HG03060 (cell line): ENCODE measurements around the gene SLC9A1.
A peak's percentile ranks its signal among the peaks of the same experiment; 100 is the strongest.
"Not testable (repeated sequence)": the region's sequence is repeated elsewhere in the genome, so short reads cannot be mapped to it uniquely, and the experiment has no call there.

Experiments used
- ATAC-seq: cut with Tn5 transposase; IDR thresholded peaks from one replicate; pipeline ENCODE4 v1.9.1; 2021; ENCODE audit warnings: low read depth, moderate number of reproducible peaks; ENCODE audit not compliant: unreplicated experiment

Gene SLC9A1

DNA sequence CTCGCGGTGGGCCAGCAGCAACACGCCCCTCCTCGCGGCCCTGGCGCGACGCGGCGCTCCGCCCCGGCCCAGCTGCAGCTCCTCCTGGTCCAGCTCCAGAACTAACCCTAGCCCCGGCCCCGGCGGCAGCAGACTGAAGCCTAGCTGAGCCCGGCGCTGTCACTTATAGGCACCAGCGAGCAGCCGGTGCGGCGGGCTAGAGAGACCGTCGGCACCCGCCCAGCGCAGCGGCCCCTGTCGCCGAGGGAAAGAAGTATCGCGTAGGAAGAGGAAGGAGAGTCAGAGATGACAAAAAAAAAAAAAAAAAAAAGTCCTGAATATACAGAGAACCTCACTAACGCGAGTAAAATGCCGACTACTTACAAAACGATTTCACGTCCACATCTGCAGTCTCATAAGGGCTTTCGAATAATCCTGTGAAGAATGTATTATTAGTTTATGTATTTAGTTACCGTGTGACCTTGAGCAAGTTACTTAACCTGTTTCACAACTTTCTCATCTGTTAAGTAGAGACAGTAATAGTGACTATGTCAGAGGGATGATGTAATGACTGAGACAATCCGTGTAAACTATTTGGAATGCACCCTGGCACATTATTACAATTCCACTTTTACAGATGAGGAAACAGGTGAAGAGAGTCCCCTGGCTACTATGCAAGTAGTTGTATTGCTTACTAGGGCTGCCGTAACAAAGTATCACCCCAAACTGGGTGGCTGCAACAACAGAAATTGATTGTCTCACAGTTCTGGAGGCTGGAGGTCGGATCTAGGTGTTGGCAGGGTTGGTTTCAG, at the start of gene SLC9A1:
TSS of gene SLC9A1 (minus strand) at position 135 of the 791 bp plus-strand sequence. CDS start 791 bp downstream, outside the sequence.
- ATAC-seq: peak; percentile 82

DNA sequence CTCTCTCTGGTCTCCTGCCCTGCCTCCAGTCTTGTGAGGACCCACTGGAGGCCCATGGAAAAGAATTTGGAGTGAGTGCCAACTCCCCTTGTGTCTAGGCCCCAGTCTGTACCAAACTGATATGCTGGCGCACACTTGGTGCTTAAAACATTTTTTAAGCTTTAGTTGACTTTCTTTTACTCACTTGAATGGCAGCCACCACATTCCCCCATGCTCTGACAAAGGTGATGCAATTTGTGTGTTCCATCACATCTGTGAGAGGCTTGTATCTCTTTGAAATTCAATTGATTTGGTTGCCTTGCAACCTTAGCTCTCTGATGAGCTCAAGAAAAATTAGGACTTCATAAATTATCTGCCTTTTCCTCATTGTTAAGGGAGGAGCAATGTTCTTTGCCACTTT, 49.0 kb upstream of the SLC9A1 start:
- ATAC-seq: no peak

DNA sequence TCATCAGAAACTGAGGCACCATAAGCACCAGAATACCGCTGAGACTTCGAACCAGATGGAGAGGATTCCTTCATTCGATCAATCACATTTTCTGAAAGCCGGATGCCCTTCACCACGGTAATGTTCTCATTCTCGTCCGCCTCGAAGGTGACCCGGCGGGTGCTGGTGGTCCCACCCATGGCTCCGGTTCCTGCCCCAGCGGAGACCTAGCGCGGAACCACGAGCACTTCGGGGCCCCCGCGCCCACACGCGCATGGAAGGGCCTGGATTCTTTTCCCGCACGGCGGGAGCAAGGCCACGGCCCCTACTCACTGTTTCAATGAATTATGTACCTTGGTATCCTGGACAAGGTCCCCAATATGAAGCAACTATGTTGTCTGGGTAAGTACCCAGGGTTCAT, 46.4 kb upstream of the SLC9A1 start:
- no peak for ATAC-seq

DNA sequence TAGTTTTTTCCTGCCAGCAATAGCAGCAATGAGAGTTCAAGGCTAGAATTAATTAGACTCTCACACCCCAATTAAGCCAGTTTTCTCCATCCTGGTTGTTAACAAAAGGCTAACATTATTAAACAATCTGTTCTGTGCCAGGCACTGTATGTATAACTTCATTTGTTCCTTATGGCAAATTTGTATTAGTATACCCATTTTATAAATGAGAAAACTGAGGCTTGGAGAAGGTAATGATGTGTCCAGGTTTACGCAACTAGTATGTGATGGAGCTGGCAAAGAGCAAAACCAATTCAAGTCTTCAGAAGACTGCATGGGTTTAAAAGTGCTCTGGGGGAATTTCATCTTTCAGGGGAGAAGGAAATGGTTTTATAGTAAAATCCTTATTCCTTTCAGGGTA, 38.3 kb upstream of the SLC9A1 start:
- ATAC-seq: no peak

DNA sequence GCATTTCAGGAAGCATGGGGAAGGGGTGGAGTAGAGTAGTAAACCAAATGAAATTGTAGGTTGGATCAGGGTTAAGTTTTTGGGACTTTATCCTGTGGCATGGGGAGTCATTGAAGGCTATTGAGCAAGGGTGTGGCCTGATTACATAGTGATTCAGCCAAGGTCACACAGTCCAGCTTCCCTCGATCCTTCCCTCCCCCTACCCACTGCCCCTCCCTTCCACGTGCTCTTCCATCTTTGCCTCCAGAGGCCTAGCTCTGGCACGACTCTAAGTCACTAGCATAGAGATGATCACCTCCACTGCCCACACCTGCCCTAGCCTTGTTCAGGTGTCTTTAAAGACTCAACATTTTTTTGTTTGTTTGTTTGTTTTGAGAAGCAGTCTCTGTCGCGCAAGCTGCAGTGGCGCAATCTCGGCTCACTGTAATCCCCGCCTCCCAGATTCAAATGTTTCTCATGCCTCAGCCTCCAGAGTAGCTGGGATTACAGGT, 37.2 kb upstream of the SLC9A1 start:
- ATAC-seq: no peak

DNA sequence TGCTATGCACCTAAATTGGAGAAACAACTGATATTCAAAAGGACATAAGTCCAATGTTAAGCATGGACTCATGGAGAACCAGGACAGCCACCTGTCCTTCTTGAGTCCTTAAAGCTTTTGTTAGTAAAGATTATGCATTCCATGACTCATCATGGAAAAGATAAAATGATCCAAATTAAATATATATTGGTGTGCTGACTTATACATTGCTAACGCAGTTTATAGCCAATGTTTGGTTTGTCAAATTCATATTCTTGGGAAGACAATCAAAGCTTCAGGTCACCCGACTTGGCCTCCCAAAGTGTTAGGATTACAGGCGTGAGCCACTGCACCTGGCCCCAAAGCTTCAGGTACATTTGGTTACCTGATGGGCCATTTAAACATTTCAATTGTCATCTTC, 29.7 kb upstream of the SLC9A1 start:
- ATAC-seq: not testable (repeated sequence)

DNA sequence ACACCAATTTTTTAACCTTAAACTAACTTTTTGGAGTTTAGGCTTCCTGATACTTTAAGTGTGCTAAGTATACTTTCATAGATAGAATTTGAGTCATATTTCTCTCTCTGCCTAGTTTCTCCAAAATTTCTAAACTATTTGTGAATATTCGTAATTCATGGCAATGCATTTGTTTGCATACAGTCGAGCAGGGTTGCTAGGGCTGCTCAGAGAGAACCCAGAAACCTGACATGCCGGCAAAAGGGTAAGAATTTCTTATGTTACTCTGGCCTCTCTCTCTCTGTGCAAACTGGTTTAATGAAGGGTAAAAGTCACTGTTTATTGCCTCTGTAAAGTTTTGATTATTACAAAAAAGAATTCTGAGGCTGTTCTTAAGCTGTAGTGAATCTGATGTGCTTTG, 25.1 kb upstream of the SLC9A1 start:
- ATAC-seq: no peak

DNA sequence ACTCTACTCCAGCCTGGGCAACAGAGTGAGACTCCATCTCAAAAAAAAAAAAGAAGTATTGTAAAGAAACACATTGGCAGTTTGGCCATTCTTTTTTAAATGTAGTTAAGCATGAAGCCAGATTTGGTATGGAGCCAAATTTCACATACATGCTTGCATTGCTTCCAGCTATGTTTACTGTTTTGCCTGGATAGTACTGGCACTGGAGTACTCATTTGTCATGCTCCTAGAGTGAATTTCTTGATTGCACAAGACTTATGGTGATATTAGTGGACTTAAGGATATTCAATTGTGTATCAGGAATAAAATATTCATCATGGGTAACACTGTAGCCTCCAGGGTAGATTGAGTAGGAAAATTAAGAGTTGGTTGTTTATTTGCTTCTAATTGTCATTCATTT, 24.5 kb upstream of the SLC9A1 start:
- no peak for ATAC-seq

DNA sequence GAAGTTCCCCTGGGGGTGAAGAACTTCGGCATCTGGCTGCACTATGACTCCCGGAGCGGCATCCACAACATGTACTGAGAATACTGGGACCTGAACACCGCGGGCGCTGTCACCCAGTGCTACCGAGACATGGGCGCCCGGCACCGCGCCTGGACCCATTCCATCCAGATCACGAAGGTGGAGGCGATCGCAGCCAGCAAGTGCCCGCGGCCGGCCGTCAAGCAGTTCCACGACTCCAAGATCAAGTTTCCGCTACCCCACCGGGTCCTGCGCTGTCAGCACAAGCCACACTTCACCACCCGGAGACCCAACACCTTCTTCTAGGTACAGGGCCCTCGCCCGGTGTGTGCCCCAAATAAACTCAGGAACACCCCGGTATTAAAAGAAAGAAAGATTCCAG, 22.0 kb upstream of the SLC9A1 start:
- ATAC-seq: no peak

DNA sequence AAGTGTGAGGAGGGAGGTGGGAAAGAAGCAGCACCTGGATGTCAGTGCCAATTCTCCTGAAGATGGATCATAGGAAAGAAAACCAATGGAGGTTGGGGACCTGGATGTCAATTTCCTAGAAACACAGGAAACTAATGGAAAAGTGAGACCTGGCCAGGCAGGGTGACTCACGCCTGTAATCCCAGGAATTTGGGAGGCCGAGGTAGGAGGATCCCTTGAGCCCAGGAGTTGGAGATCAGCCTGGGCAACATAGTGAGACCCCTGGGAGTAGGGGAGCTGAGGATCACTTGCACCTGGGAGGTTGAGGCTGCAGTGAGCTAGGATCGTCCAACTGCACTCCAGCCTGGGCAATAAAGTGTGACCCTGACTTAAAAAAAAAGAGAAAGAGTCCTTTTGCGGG, 21.4 kb upstream of the SLC9A1 start:
- no peak for ATAC-seq

DNA sequence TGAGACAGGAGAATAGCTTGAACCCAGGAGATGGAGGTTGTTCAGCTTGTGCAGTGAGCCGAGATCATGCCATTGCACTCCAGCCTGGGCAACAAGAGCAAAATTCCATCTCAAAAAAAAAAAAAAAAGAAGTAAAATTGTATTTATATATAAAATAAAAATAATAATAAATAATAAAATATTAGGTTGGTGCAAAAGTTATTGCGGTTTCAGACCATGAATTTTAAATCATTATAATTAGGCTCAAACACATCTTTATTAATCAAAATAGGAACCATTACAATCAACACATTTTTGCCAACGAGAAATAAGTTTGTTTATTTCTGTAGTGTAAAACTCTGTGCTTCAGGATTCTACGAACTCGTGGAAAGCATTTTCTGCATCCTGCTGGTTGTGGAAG, 18.1 kb upstream of the SLC9A1 start:
- ATAC-seq: not testable (repeated sequence)

DNA sequence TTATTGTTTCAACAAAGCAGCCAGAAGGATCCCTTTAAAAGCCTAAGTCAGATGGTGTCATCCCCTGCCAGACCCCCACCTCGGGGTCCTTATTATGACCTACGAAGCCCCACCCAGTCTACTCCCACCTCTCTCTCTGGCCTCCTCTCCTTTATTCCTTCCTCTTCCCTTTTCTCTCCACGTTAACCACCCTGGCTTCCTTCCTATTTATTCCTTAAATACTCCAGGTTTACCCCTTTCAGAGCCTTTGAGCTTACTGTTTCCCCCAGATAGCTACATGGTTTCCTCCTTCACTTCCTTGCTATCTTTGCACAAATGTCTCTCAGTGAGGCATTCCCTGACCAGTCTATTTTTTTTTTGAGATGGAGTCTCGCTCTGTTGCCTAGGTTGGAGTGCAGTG, 12.0 kb upstream of the SLC9A1 start:
- ATAC-seq: no peak

DNA sequence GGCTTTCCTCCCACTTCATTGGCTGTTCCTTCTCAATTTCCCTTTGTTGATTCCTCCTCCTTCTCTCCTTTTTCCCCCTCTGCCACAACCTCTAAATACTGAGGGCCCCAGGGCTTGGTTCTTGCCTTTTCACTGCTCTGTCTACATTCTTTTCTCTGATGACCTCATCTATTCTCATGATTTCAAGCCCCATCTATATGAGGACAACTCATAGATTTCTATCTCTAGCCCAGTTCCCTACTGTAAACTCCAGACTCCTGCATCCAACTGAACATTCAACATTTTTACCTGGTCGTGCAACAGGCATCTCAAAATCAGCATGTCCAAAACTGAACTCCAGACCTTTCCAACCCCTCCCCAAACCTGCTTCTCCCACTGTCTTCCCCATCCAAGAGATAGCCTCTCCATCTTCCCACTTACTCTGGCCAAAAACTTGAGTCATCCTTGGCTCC, 11.5 kb upstream of the SLC9A1 start:
- no peak for ATAC-seq

DNA sequence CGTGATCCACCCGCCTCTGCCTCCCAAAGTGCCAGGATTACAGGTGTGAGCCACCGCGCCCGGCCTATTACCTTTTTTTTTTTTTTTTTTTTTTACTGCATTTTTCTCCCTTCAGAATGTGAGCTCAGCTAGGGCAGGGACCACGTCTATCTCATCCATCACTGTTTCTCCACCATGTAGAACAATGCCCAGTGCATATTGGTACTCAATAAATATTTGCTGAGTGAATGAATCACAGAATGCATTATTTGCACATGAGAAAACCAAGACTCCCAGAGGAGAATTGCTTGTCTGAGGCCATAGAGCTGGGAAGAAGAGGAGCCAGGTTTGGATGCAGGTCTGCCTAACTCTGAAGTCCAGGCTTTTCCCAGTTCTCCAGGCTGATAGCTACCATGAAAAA, 8.2 kb upstream of the SLC9A1 start:
- ATAC-seq: no peak

DNA sequence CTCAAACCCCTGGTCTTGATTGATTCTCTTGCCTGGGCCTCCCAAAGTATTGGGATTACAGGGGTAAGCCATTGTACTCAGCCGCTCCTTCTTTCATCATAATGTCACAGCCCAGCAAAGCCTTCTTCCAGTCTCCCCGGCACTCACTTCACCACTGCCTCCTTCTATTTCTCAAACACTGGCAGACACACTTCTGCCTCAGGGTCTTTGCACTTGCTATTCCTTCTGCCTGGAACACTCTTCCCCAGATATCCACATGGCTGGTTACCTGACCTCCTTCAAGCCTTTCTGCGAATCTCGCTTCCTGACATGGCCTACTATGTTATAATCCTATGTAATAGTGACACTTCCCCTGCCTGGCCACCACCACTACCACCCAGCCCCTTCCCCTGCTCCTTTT, 7.2 kb upstream of the SLC9A1 start:
- no peak for ATAC-seq

DNA sequence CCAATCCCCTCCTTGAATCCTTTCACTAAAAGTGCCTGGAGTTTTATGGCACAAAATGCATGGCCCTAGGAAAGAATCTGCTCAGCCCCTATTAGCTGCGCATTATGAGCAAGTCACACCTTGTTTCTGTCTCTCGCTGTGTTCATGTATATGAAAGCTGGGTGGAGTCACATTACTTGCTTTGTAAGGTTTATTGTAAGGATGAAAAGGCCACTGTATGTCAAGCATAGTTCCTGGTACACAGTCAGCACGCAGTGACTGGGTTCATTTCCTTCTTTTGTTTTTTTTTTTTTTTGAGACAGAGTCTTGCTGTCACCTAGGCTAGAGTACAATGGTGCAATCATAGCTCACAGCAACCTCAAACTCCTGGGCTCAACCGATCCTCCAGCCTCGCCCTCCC, 6.7 kb upstream of the SLC9A1 start:
- ATAC-seq: no peak

DNA sequence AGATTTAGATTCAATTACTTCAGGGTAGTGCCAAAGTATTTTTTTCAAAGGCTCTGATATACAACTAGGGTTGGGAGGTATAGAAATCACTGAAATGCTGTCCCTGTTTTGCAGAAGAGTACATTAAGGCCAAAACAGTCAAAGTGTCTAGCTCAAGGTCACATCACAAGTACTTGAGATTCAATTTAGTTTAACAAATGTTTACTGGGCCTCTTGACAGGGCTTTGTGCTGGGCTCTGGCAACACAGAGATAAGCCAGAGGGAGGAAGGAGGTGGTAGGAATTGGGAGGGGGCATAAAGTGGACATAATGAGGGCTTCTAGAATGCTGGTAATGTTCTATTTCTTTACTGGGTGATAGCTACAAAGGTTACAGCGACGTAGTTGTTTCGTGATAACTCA, 2.3 kb upstream of the SLC9A1 start:
- ATAC-seq: no peak

DNA sequence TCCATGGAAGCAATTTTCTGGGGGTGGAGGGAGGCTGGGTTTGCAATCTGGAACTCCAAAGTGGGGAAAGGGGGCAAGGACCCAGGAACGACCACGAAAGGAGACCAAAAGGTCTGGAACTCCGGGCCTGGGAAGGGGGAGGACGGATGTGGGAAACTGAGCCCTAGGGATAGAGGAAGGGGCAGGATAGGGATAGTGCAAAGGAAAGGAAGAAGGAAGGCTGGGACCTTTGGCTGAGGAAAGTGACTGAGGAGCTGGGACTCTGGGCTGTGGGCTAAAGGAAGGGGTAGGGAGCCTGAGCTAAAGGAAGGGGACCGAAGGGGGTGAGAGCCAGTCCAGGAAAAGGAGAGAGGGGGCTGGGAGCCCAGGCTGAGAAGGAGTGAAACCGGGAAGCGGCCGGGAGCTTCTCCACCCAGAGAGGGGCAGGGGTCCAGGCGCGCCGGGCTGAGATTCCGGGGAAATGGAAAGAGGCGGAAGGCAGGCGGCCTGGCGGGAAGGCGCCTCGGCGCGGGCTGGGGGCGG, 395 bp downstream of the SLC9A1 start:
- ATAC-seq: no peak

DNA sequence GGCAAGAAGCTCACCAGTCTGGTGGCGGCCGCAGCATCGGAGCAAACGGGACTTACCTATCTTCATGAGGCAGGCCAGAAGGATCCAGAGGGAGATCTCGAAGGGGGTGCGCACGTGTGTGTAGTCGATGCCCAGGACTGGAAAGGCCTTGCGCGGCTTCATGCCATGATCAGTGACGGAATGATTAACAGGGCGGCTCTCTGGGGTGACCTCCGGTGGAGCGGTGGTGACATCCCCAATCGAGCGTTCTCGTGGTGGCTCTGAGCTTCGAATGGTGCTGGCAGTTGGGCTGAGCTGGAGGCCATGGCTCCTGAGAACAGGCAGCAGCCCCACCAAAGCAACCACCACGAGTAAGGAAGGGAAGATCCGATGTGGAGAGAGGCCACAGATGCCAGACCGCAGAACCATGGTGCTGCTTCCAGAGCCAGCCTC, 982 bp downstream of the SLC9A1 start:
- ATAC-seq: no peak

DNA sequence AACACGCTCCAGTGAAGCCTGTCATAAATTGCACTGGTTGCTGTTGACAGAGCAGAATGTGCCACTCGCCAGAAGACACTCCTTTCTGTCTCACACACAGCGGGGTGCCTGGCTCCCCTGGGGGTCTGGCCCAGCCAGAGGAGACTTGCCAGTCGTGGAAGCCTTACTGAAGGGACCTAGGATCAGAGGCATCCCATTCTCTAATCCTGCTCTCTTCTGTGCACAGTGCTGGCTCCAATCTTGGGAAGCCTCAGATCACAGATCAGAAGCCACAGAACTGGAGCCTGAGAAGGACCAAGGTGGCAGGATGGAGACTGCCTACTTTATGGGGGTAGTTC, 1.4 kb downstream of the SLC9A1 start:
- ATAC-seq: no peak

DNA sequence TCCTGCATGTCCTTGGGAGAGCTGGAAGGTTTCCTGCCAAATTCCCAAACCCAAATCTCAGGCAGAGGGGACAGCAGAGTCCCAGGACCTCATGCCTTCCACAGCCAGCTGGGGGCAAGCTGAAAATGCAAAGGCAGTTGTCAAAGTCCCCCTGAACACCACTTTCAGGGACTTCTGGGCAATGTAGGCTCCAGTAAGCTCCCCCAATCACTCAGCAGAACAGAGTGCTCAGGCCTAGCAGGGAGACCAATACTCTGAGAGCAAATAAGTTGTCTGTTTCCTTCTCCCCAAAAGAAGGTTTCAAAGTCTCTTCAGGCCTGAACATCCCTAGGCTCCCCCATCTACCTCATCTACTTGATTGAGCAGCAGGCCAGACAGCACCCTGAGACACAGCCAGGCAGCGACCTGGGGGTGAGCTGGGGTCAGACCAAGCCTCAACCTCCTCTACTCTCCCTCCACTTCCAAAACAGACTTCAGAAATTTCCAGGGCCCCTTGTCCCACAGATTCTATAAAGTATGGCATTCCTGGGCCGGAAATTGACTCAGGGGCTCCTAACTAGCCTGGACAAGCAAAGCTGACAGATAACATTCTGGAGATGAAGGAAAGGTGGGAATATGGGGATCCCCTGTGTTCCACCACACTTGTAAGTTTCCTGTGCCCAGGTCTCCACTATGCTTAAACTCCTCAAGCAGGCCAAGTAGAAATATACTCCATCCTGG, 1.9 kb downstream of the SLC9A1 start:
- no peak for ATAC-seq
